GM12892 (cell line): ENCODE results near the gene MB21D2.

ENCODE experiments used
- POLR2A ChIP-seq: IDR thresholded peaks from 2 replicates; pipeline ENCODE4 v1.6.1; 2011; ENCODE audit warnings: low read depth, low read length, control low read depth
- POLR2AphosphoS5 ChIP-seq: IDR thresholded peaks from 2 replicates; pipeline ENCODE4 v1.6.1; 2011; ENCODE audit warnings: low read depth, low read length, control low read depth
- TAF1 ChIP-seq: IDR thresholded peaks from 2 replicates; pipeline ENCODE4 v1.6.1; 2011; ENCODE audit warnings: low read depth, mild to moderate bottlenecking, control low read depth, low read length, borderline replicate concordance

DNA sequence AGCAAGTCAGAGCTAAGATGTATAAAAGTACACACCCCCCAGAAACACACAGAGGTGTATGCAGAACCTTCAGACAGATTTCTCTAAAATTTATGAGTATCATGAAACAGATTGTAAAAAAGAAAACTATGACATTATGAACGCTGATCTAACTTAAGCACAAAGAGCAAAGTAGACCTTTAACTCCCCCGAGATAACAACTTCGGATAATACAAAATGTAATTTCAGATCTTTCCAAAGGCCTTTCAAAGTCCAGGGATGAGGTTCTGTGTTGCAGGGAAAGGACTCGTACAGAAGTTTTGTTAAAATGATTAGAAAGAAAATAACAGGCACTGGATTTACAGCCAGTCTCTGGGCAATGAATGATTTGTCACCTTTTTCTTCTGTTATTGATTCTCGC, 97.5 kb downstream of the MB21D2 start:
- TF ChIP-seq TAF1 (no peak), POLR2AphosphoS5 (no peak), POLR2A (no peak)
